GM18498 (cell line): ENCODE measurements around the gene RSPRY1.

Experiments used
- ATAC-seq: cut with Tn5 transposase; IDR thresholded peaks from one replicate; pipeline ENCODE4 v1.9.1; 2021; ENCODE audit warnings: mild to moderate bottlenecking, moderate library complexity; ENCODE audit not compliant: unreplicated experiment

The RSPRY1 gene

DNA sequence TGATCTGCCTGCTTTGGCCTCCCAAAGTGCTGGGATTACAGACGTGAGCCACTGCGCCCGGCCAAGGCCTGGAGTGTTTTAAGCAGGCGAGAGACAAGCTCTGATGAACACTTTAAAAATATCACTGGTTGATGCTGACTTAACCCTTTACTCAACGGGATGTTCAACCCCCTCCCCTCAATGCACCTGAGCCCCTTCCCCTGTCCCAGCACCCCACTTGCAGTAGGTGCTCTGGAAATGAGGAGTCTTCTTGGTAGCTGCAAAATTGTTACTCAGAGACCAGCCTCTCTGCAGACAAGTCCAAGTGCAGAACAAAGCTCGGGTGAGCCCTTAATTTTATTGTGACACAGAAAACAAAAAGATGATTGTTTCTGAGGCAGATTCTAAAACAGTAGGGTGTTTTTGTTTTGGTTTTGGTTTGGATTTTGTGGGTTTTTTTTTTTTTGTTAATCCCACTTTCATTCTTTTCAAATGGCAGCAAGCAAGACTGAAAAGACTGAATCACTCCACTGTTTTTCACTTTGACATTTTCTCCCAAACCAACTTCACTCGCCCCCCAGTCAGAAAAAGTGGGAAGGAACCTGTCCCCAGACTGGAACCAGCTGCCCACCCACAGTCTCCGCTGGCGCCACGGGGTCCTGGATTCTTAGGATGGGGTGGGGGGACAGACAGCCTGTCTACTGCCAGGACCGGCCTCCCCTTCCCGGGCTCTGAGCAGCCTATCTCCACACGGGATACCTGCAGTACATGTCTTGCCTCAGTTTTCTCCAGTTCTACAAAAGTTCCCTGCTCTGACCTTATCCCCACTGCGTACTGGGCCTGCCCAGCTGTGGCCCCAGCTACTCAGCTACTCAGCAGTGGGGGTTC is 103.5 kb downstream of the RSPRY1 start:
- no peak for ATAC-seq
